ENCODE data around the gene CADPS2. TPM values are rescaled to one million over a fixed set of nuclear protein-coding genes. Genes with fewer than 3 reads are reported as not detected.

The CADPS2 gene
- total and polyA plus RNA-seq, 2 of the 8 experiments (the other 6 are each of a cell fraction or from before 2014, with no cell fraction given) = 8.9 to 22.3 TPM

- no peak overlapping the region for H4K8ac ChIP-seq (ENCODE audit: extremely low read depth, insufficient read depth, low read length)
- H3K79me1 ChIP-seq (ENCODE audit: low read depth, low read length) = no peaks in the 10 kb centered on the region
- H2AFZ ChIP-seq (ENCODE audit: low read length) = no peak overlapping the region
- FAIRE-seq = no peak
- no peaks in the 10 kb centered on the region for H3K9me3 ChIP-seq (ENCODE audit: insufficient read depth in 2 of 2, low read depth in 1 of 2, low read length in 1 of 2)
- no peak for DNase-seq (ENCODE audit: low read depth in 1 of 2, low spot score in 2 of 2)
- H3K27ac ChIP-seq (ENCODE audit: low read depth, low read length) = no peak overlapping the region
- H3K4me1 ChIP-seq (replicated peaks in 1 of 4; ENCODE audit: control insufficient read depth in 3 of 4, insufficient read depth in 4 of 4, low read length in 3 of 4) = peaks cover 0 to 30% (median 14%) of the 10 kb centered on the region in 4 experiments; a peak in 6 of 7 replicates
- H4K20me1 ChIP-seq (replicated peaks in 1 of 2; ENCODE audit: control insufficient read depth in 1 of 2, insufficient read depth in 2 of 2, low read length in 2 of 2) = no peaks in the 10 kb centered on the region
- peaks cover 2% of the 10 kb centered on the region; the same call in 1 of the 2 replicates for H3K23me2 ChIP-seq (ENCODE audit: low read depth, low read length)
- H2AK5ac ChIP-seq (ENCODE audit: low read depth, low read length) = no peak overlapping the region
- no peaks in the 10 kb centered on the region for H3K27me3 ChIP-seq (replicated peaks in 1 of 4; ENCODE audit: control insufficient read depth in 3 of 4, extremely low read depth in 1 of 4, insufficient read depth in 3 of 4, low read length in 3 of 4)
- H2BK5ac ChIP-seq (ENCODE audit: low read depth, low read length) = no peak overlapping the region
- H3K9ac ChIP-seq (replicated peaks in 1 of 4; ENCODE audit: extremely low read depth in 1 of 4, low read depth in 3 of 4, low read length in 3 of 4) = no peak overlapping the region; a peak in 1 of 7 replicates
- H3K18ac ChIP-seq (ENCODE audit: extremely low read depth, low read length) = no peak overlapping the region
- CTCF ChIA-PET (ENCODE audit: partially characterized antibody) = interaction anchor here (1.3 kb wide), 1 partner anchor 24 kb away, joined by 3 read pairs; no protein-coding TSS in a partner anchor
- peak overlapping the region; percentile 12 for H3K4ac ChIP-seq (replicated peaks; ENCODE audit: insufficient read length, low read depth, low read length)
- WGBS, 2 experiments (ENCODE audit: extremely low coverage in 1 of 2, insufficient coverage in 1 of 2, insufficient read length in 1 of 2, insufficient replicate concordance in 2 of 2, low coverage in 1 of 2, low lambda C conversion rate in 2 of 2, missing lambda C conversion rate in 1 of 2) = 91% methylated on average over 2 of the region's 2 CpGs; no CpG with 5 or more reads in 1 of the 2 experiments
- no peak overlapping the region for H3K4me2 ChIP-seq (ENCODE audit: insufficient read depth in 1 of 2, low read depth in 2 of 2, low read length in 2 of 2)
- H4K91ac ChIP-seq (replicated peaks; ENCODE audit: insufficient read length, low read length) = no peak overlapping the region
- H3K56ac ChIP-seq (replicated peaks; ENCODE audit: insufficient read length, low read depth, low read length) = no peak overlapping the region
- TF ChIP-seq, protein P1, sequence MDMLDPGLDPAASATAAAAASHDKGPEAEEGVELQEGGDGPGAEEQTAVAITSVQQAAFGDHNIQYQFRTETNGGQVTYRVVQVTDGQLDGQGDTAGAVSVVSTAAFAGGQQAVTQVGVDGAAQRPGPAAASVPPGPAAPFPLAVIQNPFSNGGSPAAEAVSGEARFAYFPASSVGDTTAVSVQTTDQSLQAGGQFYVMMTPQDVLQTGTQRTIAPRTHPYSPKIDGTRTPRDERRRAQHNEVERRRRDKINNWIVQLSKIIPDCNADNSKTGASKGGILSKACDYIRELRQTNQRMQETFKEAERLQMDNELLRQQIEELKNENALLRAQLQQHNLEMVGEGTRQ (IDR thresholded peaks at IDR 0.05; ENCODE audit: low read length) = no peak
- TF ChIP-seq ATF3 (IDR thresholded peaks at IDR 0.05; ENCODE audit: insufficient read depth, low read depth, low read length) = no peak
- no peak overlapping the region for H2BK12ac ChIP-seq (ENCODE audit: low read depth, low read length)
- no peak overlapping the region for H3K23ac ChIP-seq (ENCODE audit: insufficient read length)
- no peaks in the 10 kb centered on the region for H3K36me3 ChIP-seq (ENCODE audit: control insufficient read depth in 2 of 4, insufficient read depth in 4 of 4, low read length in 3 of 4)
- no peak overlapping the region for H2BK120ac ChIP-seq (replicated peaks; ENCODE audit: low read depth, low read length)
- no peak overlapping the region for H4K5ac ChIP-seq (ENCODE audit: insufficient read length, low read depth, low read length)
- H3K14ac ChIP-seq (ENCODE audit: insufficient read length) = no peak overlapping the region
- H2BK20ac ChIP-seq (ENCODE audit: low read length) = 0 out of 2 replicates have a peak overlapping the region, but pooled peaks have one; percentile 62
- no peak overlapping the region for H2BK15ac ChIP-seq (ENCODE audit: low read length)
- no peak overlapping the region for H3K4me3 ChIP-seq (ENCODE audit: extremely low read depth in 1 of 4, insufficient read depth in 2 of 4, low read depth in 3 of 4, low read length in 4 of 4)
- POLR2A ChIA-PET (ENCODE audit: partially characterized antibody) = no interaction called here
- no peaks in the 10 kb centered on the region for H3K79me2 ChIP-seq (ENCODE audit: control insufficient read depth in 1 of 2, insufficient read depth in 2 of 2, low read length in 2 of 2)
Measured at GRCh38 chr7:122433765-122434164, 452.5 kb downstream of the CADPS2 start.

Data from H1 (cell line).